CD4-positive, alpha-beta T cell treated with Interferon gamma for 1 hour (primary cell): Measurements from ENCODE around the gene KCNK16.

Source experiments
- DNase-seq: peaks from one replicate; pipeline ENCODE4 v3.0.0-alpha.2; 2020

KCNK16 gene

GRCh38 chr6:39269961-39270360 lies 52.5 kb downstream of the KCNK16 start:
- DNase-seq = no peak

GRCh38 chr6:39268721-39269120 lies 53.8 kb downstream of the KCNK16 start:
- DNase-seq = no peak

- DNase-seq = no peak
These were observed 54.3 kb downstream of the KCNK16 start for GRCh38 chr6:39268171-39268570.

- no peak for DNase-seq
These were observed 55.6 kb downstream of the KCNK16 start for GRCh38 chr6:39266782-39267355.

GRCh38 chr6:39266375-39266774 lies 56.1 kb downstream of the KCNK16 start:
- no peak for DNase-seq
